HEK293 (cell line): ENCODE measurements around the gene PIM3.

ENCODE experiments used
- CTCF ChIA-PET: fragments of 350-600 bp; formaldehyde crosslinking; extraction: SDS; loops from one replicate; lab custom pipeline; 2021; ENCODE audit warnings: antibody characterized with exemption; lab: Yijun Ruan, JAX
- POLR2A ChIA-PET: fragments of 300-600 bp; formaldehyde crosslinking; extraction: SDS; loops from one replicate; lab custom pipeline; 2020; ENCODE audit warnings: antibody characterized with exemption, inconsistent platforms; lab: Yijun Ruan, JAX
- H3K27ac ChIP-seq: fragments of 200-500 bp; sonication (Bioruptor generic); 2 replicates; pipeline ENCODE4 v1.5.1; 2014; ENCODE audit warnings: low read depth, low read length, control low read depth, inconsistent platforms; ENCODE audit errors: extremely low read depth
- H3K36me3 ChIP-seq, 2 experiments: fragments of 200-500 bp in 1 of 2; sonication (Bioruptor generic) in 1 of 2; 1 replicate in 1 of 2; 2 replicates in 1 of 2; pipeline ENCODE4 v1.5.1; 2014 to 2017; ENCODE audit warnings: inconsistent platforms in 2 of 2, low read length in 2 of 2; ENCODE audit not compliant: control insufficient read depth in 2 of 2, insufficient read depth in 1 of 2
- H3K4me1 ChIP-seq: fragments of 200-500 bp; sonication (Bioruptor generic); 2 replicates; pipeline ENCODE4 v1.5.1; 2014; ENCODE audit warnings: mild to moderate bottlenecking, low read length, inconsistent platforms; ENCODE audit not compliant: control insufficient read depth, insufficient read depth
- H3K4me3 ChIP-seq: 2 replicates; pipeline ENCODE4 v1.5.1; 2011; ENCODE audit warnings: low read depth, mild to moderate bottlenecking, control low read depth, low read length, moderate library complexity
- H3K9me3 ChIP-seq: fragments of 200-500 bp; sonication (Bioruptor generic); 2 replicates; pipeline ENCODE4 v1.5.1; 2014; ENCODE audit warnings: low read depth, low read length, inconsistent platforms; ENCODE audit not compliant: control insufficient read depth, insufficient read depth
- BCL11B ChIP-seq: fragments of 450-650 bp; formaldehyde crosslinking; IDR thresholded peaks from 2 replicates; pipeline ENCODE4 v1.5.1; 2016; ENCODE audit warnings: low read depth, missing biosample characterization, missing genetic modification characterization
- GFI1B ChIP-seq: fragments of 450-650 bp; formaldehyde crosslinking; IDR thresholded peaks from 2 replicates; pipeline ENCODE4 v1.5.1; 2016; ENCODE audit warnings: missing biosample characterization, missing genetic modification characterization
- GLIS1 ChIP-seq: fragments of 450-650 bp; formaldehyde crosslinking; IDR thresholded peaks from 2 replicates; pipeline ENCODE4 v1.5.1; 2016; ENCODE audit warnings: missing biosample characterization, missing genetic modification characterization
- KLF1 ChIP-seq: fragments of 450-650 bp; formaldehyde crosslinking; IDR thresholded peaks from 2 replicates; pipeline ENCODE4 v1.5.1; 2016; ENCODE audit warnings: missing biosample characterization, missing genetic modification characterization
- KLF8 ChIP-seq: fragments of 450-650 bp; formaldehyde crosslinking; IDR thresholded peaks from 2 replicates; pipeline ENCODE4 v1.5.1; 2016; ENCODE audit warnings: missing biosample characterization, missing genetic modification characterization
- REPIN1 ChIP-seq: fragments of 450-650 bp; formaldehyde crosslinking; IDR thresholded peaks from 2 replicates; pipeline ENCODE4 v1.5.1; 2017; ENCODE audit warnings: missing biosample characterization, missing genetic modification characterization, low read depth
- SP2 ChIP-seq: fragments of 450-650 bp; formaldehyde crosslinking; IDR thresholded peaks from 2 replicates; pipeline ENCODE4 v1.5.1; 2016; ENCODE audit warnings: missing biosample characterization, missing genetic modification characterization
- SP3 ChIP-seq: fragments of 450-650 bp; formaldehyde crosslinking; IDR thresholded peaks from 2 replicates; pipeline ENCODE4 v1.5.1; 2016; ENCODE audit warnings: missing biosample characterization, missing genetic modification characterization
- ZBTB48 ChIP-seq: fragments of 450-650 bp; formaldehyde crosslinking; IDR thresholded peaks from 2 replicates; pipeline ENCODE4 v1.5.1; 2016; ENCODE audit warnings: missing biosample characterization, missing genetic modification characterization
- ZBTB7A ChIP-seq: fragments of 450-650 bp; formaldehyde crosslinking; IDR thresholded peaks from 2 replicates; pipeline ENCODE4 v1.5.1; 2016; ENCODE audit warnings: low read depth, missing biosample characterization, missing genetic modification characterization
- ZEB2 ChIP-seq: fragments of 450-650 bp; formaldehyde crosslinking; IDR thresholded peaks from 2 replicates; pipeline ENCODE4 v1.5.1; 2016; ENCODE audit warnings: missing biosample characterization, missing genetic modification characterization
- ZFP3 ChIP-seq: fragments of 450-650 bp; formaldehyde crosslinking; IDR thresholded peaks from 2 replicates; pipeline ENCODE4 v1.5.1; 2016; ENCODE audit warnings: low read depth, missing biosample characterization, missing genetic modification characterization
- ZFP41 ChIP-seq: fragments of 450-650 bp; formaldehyde crosslinking; IDR thresholded peaks from 2 replicates; pipeline ENCODE4 v1.5.1; 2016; ENCODE audit warnings: missing biosample characterization, missing genetic modification characterization, borderline replicate concordance
- ZNF184 ChIP-seq: fragments of 450-650 bp; IDR thresholded peaks from 2 replicates; pipeline ENCODE4 v1.5.1; 2018; ENCODE audit warnings: missing biosample characterization, mild to moderate bottlenecking, missing genetic modification characterization
- ZNF221 ChIP-seq: fragments of 450-650 bp; formaldehyde crosslinking; IDR thresholded peaks from 2 replicates; pipeline ENCODE4 v1.5.1; 2017; ENCODE audit warnings: missing biosample characterization, missing genetic modification characterization, borderline replicate concordance
- ZNF248 ChIP-seq: fragments of 450-650 bp; formaldehyde crosslinking; IDR thresholded peaks from 2 replicates; pipeline ENCODE4 v1.5.1; 2017; ENCODE audit warnings: missing biosample characterization, missing genetic modification characterization
- ZNF311 ChIP-seq: fragments of 450-650 bp; formaldehyde crosslinking; IDR thresholded peaks from 2 replicates; pipeline ENCODE4 v1.5.1; 2017; ENCODE audit warnings: missing biosample characterization, missing genetic modification characterization, borderline replicate concordance
- ZNF341 ChIP-seq: fragments of 450-650 bp; formaldehyde crosslinking; IDR thresholded peaks from 2 replicates; pipeline ENCODE4; 2016; ENCODE audit warnings: low read depth, missing biosample characterization, missing genetic modification characterization
- ZNF48 ChIP-seq: fragments of 450-650 bp; formaldehyde crosslinking; IDR thresholded peaks from 2 replicates; pipeline ENCODE4 v1.5.1; 2016; ENCODE audit warnings: missing biosample characterization, missing genetic modification characterization
- ZNF560 ChIP-seq: fragments of 450-650 bp; formaldehyde crosslinking; IDR thresholded peaks from 2 replicates; pipeline ENCODE4 v1.5.1; 2017; ENCODE audit warnings: missing biosample characterization, missing genetic modification characterization, borderline replicate concordance
- ZNF571 ChIP-seq: fragments of 450-650 bp; formaldehyde crosslinking; IDR thresholded peaks from 2 replicates; pipeline ENCODE4 v1.5.0; 2017; ENCODE audit warnings: missing biosample characterization, missing genetic modification characterization
- ZNF585B ChIP-seq: fragments of 450-650 bp; formaldehyde crosslinking; IDR thresholded peaks from 2 replicates; pipeline ENCODE4 v1.5.1; 2016; ENCODE audit warnings: missing biosample characterization, missing genetic modification characterization
- ZNF621 ChIP-seq: fragments of 450-650 bp; formaldehyde crosslinking; IDR thresholded peaks from 2 replicates; pipeline ENCODE4 v1.5.1; 2017; ENCODE audit warnings: missing biosample characterization, missing genetic modification characterization
- ZNF785 ChIP-seq: fragments of 450-650 bp; formaldehyde crosslinking; IDR thresholded peaks from 2 replicates; pipeline ENCODE4 v1.5.1; 2016; ENCODE audit warnings: missing biosample characterization, missing genetic modification characterization
- ZNF830 ChIP-seq: fragments of 450-650 bp; IDR thresholded peaks from 2 replicates; pipeline ENCODE4 v1.5.0; 2018; ENCODE audit warnings: missing biosample characterization, missing genetic modification characterization, low read depth, mild to moderate bottlenecking, moderate library complexity
- ZNF837 ChIP-seq: fragments of 450-650 bp; formaldehyde crosslinking; IDR thresholded peaks from 2 replicates; pipeline ENCODE4 v1.5.1; 2016; ENCODE audit warnings: missing biosample characterization, missing genetic modification characterization
- ZXDB ChIP-seq: fragments of 450-650 bp; formaldehyde crosslinking; IDR thresholded peaks from 2 replicates; pipeline ENCODE4 v1.5.1; 2016; ENCODE audit warnings: missing biosample characterization, missing genetic modification characterization
- TF ChIP-seq, protein P1 (sequence below): fragments of 450-650 bp; formaldehyde crosslinking; IDR thresholded peaks from 2 replicates; pipeline ENCODE4 v1.5.1; 2016; ENCODE audit warnings: missing biosample characterization, missing genetic modification characterization
- TF ChIP-seq, protein P2 (sequence below): fragments of 450-650 bp; formaldehyde crosslinking; IDR thresholded peaks from 2 replicates; pipeline ENCODE4 v1.5.1; 2017; ENCODE audit warnings: missing biosample characterization, missing genetic modification characterization
- TF ChIP-seq, protein P3 (sequence below): IDR thresholded peaks from 2 replicates; pipeline ENCODE4 v1.6.1; 2011; ENCODE audit warnings: mild to moderate bottlenecking, low read depth, low read length, borderline replicate concordance
- TF ChIP-seq, protein P4 (sequence below): fragments of 450-650 bp; formaldehyde crosslinking; IDR thresholded peaks from 2 replicates; pipeline ENCODE4 v1.5.1; 2016; ENCODE audit warnings: missing biosample characterization, missing genetic modification characterization
- TF ChIP-seq, protein P5 (sequence below): sonication (generic); formaldehyde crosslinking; IDR thresholded peaks from 2 replicates; pipeline ENCODE4 v1.8.1; 2022; ENCODE audit warnings: mild to moderate bottlenecking, moderate library complexity, missing genetic modification reagents

Gene PIM3

DNA sequence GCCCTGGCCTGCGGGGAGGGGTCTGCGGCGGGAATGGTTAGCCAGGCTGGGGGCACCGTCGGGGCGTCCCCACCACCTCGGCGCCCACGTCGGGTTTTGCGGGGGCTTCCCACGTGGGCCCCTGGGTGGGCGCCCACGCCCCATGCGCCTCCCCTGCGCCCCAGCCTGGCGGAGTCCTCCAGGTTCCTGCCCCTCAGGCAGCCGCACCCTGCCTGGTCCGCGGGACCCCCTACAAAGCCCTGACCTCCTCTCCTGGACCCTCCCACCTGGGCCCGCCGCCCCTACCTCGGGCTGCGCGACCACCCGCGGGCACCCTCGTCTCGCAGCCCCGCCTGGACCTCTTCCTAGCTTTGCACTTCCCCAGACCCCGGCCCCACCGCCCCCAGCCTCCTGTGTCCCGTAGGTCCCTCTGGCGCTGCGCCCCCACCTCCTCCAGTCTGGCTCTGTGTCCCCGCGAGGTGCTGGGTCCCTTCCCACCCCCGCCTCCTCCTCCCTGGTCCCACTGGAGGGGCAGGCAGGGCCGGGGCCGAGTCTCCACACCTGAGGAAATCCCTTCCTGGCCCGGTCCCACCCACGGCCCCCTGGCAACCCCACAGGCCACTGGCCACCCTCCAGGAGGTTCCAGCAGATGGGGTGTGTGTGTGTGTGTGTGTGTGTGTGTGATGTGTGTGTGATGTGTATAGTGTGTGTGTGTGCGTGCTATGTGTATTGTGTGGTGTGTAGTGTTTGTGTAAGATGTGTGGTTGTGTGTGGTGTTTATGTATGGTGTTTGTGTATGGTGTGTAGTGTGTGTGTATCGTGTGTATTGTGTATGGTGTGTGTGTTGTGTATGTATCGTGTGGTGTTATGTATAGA is 11.8 kb downstream of the PIM3 start:
- peaks cover 3% of the 10 kb centered on the region; the same call in 1 of the 2 replicates for H3K4me1 ChIP-seq
- POLR2A ChIA-PET: interaction anchor here (0.9 kb wide), 1 partner anchor 10 kb away, joined by 6 read pairs; no protein-coding TSS in a partner anchor
- H3K27ac ChIP-seq: no peak overlapping the region
- H3K36me3 ChIP-seq: peaks cover 0 to 2% of the 10 kb centered on the region in 2 experiments; a peak in 1 of 3 replicates
- CTCF ChIA-PET: no interaction called here
- H3K9me3 ChIP-seq: no peaks in the 10 kb centered on the region
- no peak overlapping the region for H3K4me3 ChIP-seq
- TF ChIP-seq, protein P1, sequence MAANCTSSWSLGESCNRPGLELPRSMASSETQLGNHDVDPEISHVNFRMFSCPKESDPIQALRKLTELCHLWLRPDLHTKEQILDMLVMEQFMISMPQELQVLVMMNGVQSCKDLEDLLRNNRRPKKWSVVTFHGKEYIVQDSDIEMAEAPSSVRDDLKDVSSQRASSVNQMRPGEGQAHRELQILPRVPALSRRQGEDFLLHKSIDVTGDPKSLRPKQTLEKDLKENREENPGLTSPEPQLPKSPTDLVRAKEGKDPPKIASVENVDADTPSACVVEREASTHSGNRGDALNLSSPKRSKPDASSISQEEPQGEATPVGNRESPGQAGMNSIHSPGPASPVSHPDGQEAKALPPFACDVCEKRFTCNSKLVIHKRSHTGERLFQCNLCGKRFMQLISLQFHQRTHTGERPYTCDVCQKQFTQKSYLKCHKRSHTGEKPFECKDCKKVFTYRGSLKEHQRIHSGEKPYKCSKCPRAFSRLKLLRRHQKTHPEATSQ (tag by site-specific recombination): 0 out of 2 replicates have a peak, but pooled peaks have one; percentile 20
- TF ChIP-seq ZNF830 (tag by site-specific recombination) (no peak), SP2 (no peak), ZBTB48 (tag by site-specific recombination) (no peak), ZNF785 (0 out of 2 replicates have a peak, but pooled peaks have one; percentile 11), ZNF184 (no peak), KLF1 (tag by site-specific recombination) (no peak; the same call in 1 of the 2 replicates), ZNF621 (tag by site-specific recombination) (no peak), ZNF221 (tag by site-specific recombination) (no peak), GLIS1 (tag by site-specific recombination) (0 out of 2 replicates have a peak, but pooled peaks have one; percentile 14), ZNF311 (tag by site-specific recombination) (no peak), KLF8 (tag by site-specific recombination) (0 out of 2 replicates have a peak, but pooled peaks have one; percentile 25), ZNF585B (tag by site-specific recombination) (no peak), ZBTB7A (no peak), GFI1B (tag by site-specific recombination) (no peak), ZNF248 (tag by site-specific recombination) (no peak), ZNF837 (no peak), ZNF571 (no peak), ZFP3 (tag by site-specific recombination) (no peak), ZNF341 (tag by site-specific recombination) (no peak), ZNF560 (tag by site-specific recombination) (0 out of 2 replicates have a peak, but pooled peaks have one; percentile 12), SP3 (tag by site-specific recombination) (no peak), BCL11B (tag by site-specific recombination) (no peak), ZEB2 (tag by site-specific recombination) (no peak), ZXDB (tag by site-specific recombination) (no peak), ZFP41 (tag by site-specific recombination) (no peak), REPIN1 (tag by site-specific recombination) (no peak), ZNF48 (tag by site-specific recombination) (no peak)
- TF ChIP-seq, protein P2, sequence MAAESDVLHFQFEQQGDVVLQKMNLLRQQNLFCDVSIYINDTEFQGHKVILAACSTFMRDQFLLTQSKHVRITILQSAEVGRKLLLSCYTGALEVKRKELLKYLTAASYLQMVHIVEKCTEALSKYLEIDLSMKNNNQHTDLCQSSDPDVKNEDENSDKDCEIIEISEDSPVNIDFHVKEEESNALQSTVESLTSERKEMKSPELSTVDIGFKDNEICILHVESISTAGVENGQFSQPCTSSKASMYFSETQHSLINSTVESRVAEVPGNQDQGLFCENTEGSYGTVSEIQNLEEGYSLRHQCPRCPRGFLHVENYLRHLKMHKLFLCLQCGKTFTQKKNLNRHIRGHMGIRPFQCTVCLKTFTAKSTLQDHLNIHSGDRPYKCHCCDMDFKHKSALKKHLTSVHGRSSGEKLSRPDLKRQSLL: no peak
- TF ChIP-seq, protein P3, sequence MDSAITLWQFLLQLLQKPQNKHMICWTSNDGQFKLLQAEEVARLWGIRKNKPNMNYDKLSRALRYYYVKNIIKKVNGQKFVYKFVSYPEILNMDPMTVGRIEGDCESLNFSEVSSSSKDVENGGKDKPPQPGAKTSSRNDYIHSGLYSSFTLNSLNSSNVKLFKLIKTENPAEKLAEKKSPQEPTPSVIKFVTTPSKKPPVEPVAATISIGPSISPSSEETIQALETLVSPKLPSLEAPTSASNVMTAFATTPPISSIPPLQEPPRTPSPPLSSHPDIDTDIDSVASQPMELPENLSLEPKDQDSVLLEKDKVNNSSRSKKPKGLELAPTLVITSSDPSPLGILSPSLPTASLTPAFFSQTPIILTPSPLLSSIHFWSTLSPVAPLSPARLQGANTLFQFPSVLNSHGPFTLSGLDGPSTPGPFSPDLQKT: no peak
- TF ChIP-seq, protein P4, sequence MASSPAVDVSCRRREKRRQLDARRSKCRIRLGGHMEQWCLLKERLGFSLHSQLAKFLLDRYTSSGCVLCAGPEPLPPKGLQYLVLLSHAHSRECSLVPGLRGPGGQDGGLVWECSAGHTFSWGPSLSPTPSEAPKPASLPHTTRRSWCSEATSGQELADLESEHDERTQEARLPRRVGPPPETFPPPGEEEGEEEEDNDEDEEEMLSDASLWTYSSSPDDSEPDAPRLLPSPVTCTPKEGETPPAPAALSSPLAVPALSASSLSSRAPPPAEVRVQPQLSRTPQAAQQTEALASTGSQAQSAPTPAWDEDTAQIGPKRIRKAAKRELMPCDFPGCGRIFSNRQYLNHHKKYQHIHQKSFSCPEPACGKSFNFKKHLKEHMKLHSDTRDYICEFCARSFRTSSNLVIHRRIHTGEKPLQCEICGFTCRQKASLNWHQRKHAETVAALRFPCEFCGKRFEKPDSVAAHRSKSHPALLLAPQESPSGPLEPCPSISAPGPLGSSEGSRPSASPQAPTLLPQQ (tag by site-specific recombination): no peak
- TF ChIP-seq, protein P5, sequence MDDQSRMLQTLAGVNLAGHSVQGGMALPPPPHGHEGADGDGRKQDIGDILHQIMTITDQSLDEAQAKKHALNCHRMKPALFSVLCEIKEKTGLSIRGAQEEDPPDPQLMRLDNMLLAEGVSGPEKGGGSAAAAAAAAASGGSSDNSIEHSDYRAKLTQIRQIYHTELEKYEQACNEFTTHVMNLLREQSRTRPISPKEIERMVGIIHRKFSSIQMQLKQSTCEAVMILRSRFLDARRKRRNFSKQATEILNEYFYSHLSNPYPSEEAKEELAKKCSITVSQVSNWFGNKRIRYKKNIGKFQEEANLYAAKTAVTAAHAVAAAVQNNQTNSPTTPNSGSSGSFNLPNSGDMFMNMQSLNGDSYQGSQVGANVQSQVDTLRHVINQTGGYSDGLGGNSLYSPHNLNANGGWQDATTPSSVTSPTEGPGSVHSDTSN (CRISPR knock-in tag): no peak
